Mucosa of descending colon (tissue), 3 donors: ENCODE measurements around the gene CCL18. TPM values are rescaled to one million over a fixed set of nuclear protein-coding genes. Genes with fewer than 3 reads are reported as not detected.

ENCODE experiments used
- ATAC-seq: fragments of 200-7000 bp; cut with Tn5 transposase; one replicate; pipeline ENCODE4 v1.9.1; 2020; ENCODE audit warnings: mild to moderate bottlenecking, moderate library complexity
- DNase-seq, 3 donors: peaks; one replicate each; pipeline ENCODE4 v3.0.0-alpha.2; 2020
- H3K36me3 ChIP-seq: fragments of 200-600 bp; one replicate; pipeline ENCODE4 v1.8.0; 2021; ENCODE audit warnings: low read depth, mild to moderate bottlenecking
- H3K4me1 ChIP-seq: fragments of 200-600 bp; one replicate; pipeline ENCODE4 v1.8.0; 2021; ENCODE audit warnings: low read depth, mild to moderate bottlenecking
- H3K4me3 ChIP-seq: fragments of 200-600 bp; one replicate; pipeline ENCODE4 v1.8.0; 2021; ENCODE audit warnings: mild to moderate bottlenecking
- H3K9me3 ChIP-seq: fragments of 200-600 bp; one replicate; pipeline ENCODE4 v1.8.0; 2021; ENCODE audit warnings: mild to moderate bottlenecking
- CTCF ChIP-seq: fragments of 200-600 bp; IDR thresholded peaks from one replicate; pipeline ENCODE4 v1.8.0; 2022; ENCODE audit warnings: antibody characterized with exemption, mild to moderate bottlenecking
- intact Hi-C, 2 donors: fragments of 100-400 bp; cut with DNase I in 1 of 2; cut with micrococcal nuclease in 1 of 2; formaldehyde crosslinking; loops; one replicate each; pipeline versions ENCODE4 v1.11.0 to v1.11.1; 2022; cut with DNase I, micrococcal nuclease
- total RNA-seq, 3 donors: library from RNA; stranded (reverse); fragmentation: NEBNext Ultra II Directional in 2 of 3; extraction: Animal tissue kit (Norgen Biotek cat#: 25700) in 2 of 3; gene quantifications; one replicate each; pipeline versions ENCODE4 v1.2.1 to v1.2.4, GENCODE V29; 2021 to 2023
- donor health status: DM: no; HTN: no; CAD: no; lungs with moderate emphysema.
- donor health status: DM: no; HTN: no; CAD: no.
- donor health status: DM: no; HTN: yes; CAD: no.

CCL18 gene
- total RNA-seq, 3 donors from 2014 or later: 1.0 to 7.3 (median 2.3) TPM

- no peaks in the 10 kb centered on the region for H3K36me3 ChIP-seq
- DNase-seq (no peak), ATAC-seq (peak; percentile 73)
- intact Hi-C loops: no loop called here
- H3K9me3 ChIP-seq: no peaks in the 10 kb centered on the region
- no peaks in the 10 kb centered on the region for H3K4me1 ChIP-seq
- no peak for TF ChIP-seq CTCF
- no peak overlapping the region for H3K4me3 ChIP-seq
These were observed 2.4 kb downstream of the CCL18 start for GRCh38 chr17:36066365-36066985.

GRCh38 chr17:36068524-36068923 is 4.5 kb downstream of the CCL18 start:
- DNase-seq: no peak
- no peak for TF ChIP-seq CTCF
- intact Hi-C loops: no loop called here
- no peak for ATAC-seq
- Histone ChIP-seq H3K4me3 (no peak overlapping the region), H3K9me3 (no peaks in the 10 kb centered on the region), H3K36me3 (no peaks in the 10 kb centered on the region), H3K4me1 (no peaks in the 10 kb centered on the region)

GRCh38 chr17:36069136-36069535 is 5.1 kb downstream of the CCL18 start:
- Histone ChIP-seq H3K4me1 (no peaks in the 10 kb centered on the region), H3K36me3 (no peaks in the 10 kb centered on the region), H3K9me3 (no peaks in the 10 kb centered on the region), H3K4me3 (no peak overlapping the region)
- intact Hi-C loops: no loop called here
- DNase-seq (no peak), ATAC-seq (no peak)
- TF ChIP-seq CTCF: no peak

- no peaks in the 10 kb centered on the region for H3K36me3 ChIP-seq
- no peak for DNase-seq
- H3K9me3 ChIP-seq: no peaks in the 10 kb centered on the region
- no peak for ATAC-seq
- no peak overlapping the region for H3K4me3 ChIP-seq
- TF ChIP-seq CTCF: no peak
- intact Hi-C loops: loop anchor here in 1 of 2 donors (10.0 kb wide), 1 partner anchor 96 kb away; no protein-coding TSS in a partner anchor
- no peaks in the 10 kb centered on the region for H3K4me1 ChIP-seq
These were observed 6.4 kb downstream of the CCL18 start for GRCh38 chr17:36070427-36070826.

GRCh38 chr17:36071751-36072150 is 7.7 kb downstream of the CCL18 start:
- Histone ChIP-seq H3K9me3 (no peaks in the 10 kb centered on the region), H3K4me3 (no peak overlapping the region), H3K36me3 (no peaks in the 10 kb centered on the region), H3K4me1 (no peaks in the 10 kb centered on the region)
- no peak for ATAC-seq
- no peak for DNase-seq
- no peak for TF ChIP-seq CTCF
- intact Hi-C loops: loop anchor here in 1 of 2 donors (10.0 kb wide), 1 partner anchor 97 kb away; no protein-coding TSS in a partner anchor
